Astrocyte of the cerebellum (primary cell): ENCODE measurements around the gene KRT77.

Source experiments
- DNase-seq: peaks from one replicate; pipeline ENCODE4 v3.0.0-alpha.2; 2011; ENCODE audit warnings: low read depth
- H3K4me3 ChIP-seq: 2 replicates; pipeline ENCODE4 v1.5.1; 2011; ENCODE audit warnings: mild to moderate bottlenecking, low read depth, low read length, moderate library complexity
- CTCF ChIP-seq: IDR thresholded peaks from 2 replicates; pipeline ENCODE4 v1.5.1; 2012; ENCODE audit warnings: low read length, low read depth, moderate library complexity, mild to moderate bottlenecking; ENCODE audit errors: missing control alignments
- in situ Hi-C: cut with HindIII; loops from 2 replicates; pipeline ENCODE4 v1.10.0; 2017; ENCODE audit warnings: low sequenced_read_pairs

The KRT77 gene

GRCh38 chr12:52726451-52726850 is 23.1 kb upstream of the KRT77 start:
- TF ChIP-seq CTCF = no peak
- in situ Hi-C loops = no loop called here
- H3K4me3 ChIP-seq = no peak overlapping the region
- no peak for DNase-seq

GRCh38 chr12:52724384-52724783 is 21.1 kb upstream of the KRT77 start:
- no peak overlapping the region for H3K4me3 ChIP-seq
- no peak for TF ChIP-seq CTCF
- no peak for DNase-seq
- in situ Hi-C loops = no loop called here

GRCh38 chr12:52722680-52723079 is 19.4 kb upstream of the KRT77 start:
- H3K4me3 ChIP-seq = no peak overlapping the region
- TF ChIP-seq CTCF = no peak
- no peak for DNase-seq
- in situ Hi-C loops = no loop called here

- no peak for TF ChIP-seq CTCF
- DNase-seq = no peak
Measured at GRCh38 chr12:52721838-52722470, 18.6 kb upstream of the KRT77 start.

GRCh38 chr12:52720365-52720886 is 17.1 kb upstream of the KRT77 start:
- no peak for TF ChIP-seq CTCF
- H3K4me3 ChIP-seq = no peak overlapping the region
- in situ Hi-C loops = no loop called here
- DNase-seq = no peak

More at GRCh38 chr12:52721838-52722470, 18.6 kb upstream of the KRT77 start:
- H3K4me3 ChIP-seq = no peak overlapping the region
- in situ Hi-C loops = no loop called here

GRCh38 chr12:52716061-52716460 is 12.7 kb upstream of the KRT77 start:
- no peak overlapping the region for H3K4me3 ChIP-seq
- no peak for DNase-seq
- TF ChIP-seq CTCF = no peak
- in situ Hi-C loops = loop anchor here (5.0 kb wide), 2 partner anchors 41 to 69 kb away; no protein-coding TSS in a partner anchor
